Dedifferentiated amniotic fluid mesenchymal stem cell (primary cell): ENCODE data around the gene MKS1.

ENCODE experiments used
- DNase-seq: peaks from one replicate; pipeline ENCODE4 v3.0.0-alpha.2; 2016; ENCODE audit errors: extremely low spot score

MKS1 gene

DNA sequence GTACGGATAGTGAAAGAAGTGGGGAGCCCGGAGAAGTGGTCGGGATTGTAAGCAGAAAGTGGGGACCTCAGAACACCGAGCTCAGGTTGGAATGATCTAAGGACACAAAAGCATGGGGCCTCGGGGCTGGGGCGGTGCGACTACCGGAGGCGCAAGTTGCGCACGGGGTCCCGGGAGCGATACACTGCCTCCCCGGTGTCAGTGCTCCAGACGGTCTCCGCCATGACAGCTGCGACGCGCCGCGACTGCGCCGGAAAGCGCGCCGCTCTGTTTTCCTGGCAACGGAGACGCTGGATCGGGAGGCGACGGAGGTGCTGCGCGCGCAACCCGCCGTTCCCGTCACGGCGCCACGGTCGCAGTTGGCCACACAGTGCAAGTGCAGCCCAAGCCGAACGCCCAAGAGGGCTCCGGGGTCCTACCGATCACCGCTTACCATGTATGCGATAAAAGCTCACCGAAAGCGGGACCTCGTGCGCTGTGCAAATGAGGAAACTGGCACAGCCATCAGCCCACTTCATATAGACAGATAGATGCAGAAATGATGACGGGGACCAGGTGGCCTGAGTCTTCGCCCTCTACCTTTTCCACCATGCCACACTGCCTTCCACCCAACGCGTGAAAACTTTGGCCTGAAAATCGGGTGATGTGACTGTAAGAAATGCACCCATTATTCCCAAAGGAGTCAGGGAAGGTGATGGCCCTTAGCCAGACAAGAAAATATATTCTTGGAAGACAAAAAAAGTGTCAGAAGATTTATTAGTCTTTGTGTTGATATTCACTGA lies at the start of gene MKS1:
TSS of gene MKS1 (minus strand) at position 249 of the 782 bp plus-strand sequence. CDS start at position 224, 25 bp downstream.
- peak; percentile 83 for DNase-seq

- DNase-seq: no peak
Observed at GRCh38 chr17:58268326-58268725, 49.3 kb upstream of the MKS1 start.

GRCh38 chr17:58267347-58268324 lies 48.6 kb upstream of the MKS1 start:
- no peak for DNase-seq

DNA sequence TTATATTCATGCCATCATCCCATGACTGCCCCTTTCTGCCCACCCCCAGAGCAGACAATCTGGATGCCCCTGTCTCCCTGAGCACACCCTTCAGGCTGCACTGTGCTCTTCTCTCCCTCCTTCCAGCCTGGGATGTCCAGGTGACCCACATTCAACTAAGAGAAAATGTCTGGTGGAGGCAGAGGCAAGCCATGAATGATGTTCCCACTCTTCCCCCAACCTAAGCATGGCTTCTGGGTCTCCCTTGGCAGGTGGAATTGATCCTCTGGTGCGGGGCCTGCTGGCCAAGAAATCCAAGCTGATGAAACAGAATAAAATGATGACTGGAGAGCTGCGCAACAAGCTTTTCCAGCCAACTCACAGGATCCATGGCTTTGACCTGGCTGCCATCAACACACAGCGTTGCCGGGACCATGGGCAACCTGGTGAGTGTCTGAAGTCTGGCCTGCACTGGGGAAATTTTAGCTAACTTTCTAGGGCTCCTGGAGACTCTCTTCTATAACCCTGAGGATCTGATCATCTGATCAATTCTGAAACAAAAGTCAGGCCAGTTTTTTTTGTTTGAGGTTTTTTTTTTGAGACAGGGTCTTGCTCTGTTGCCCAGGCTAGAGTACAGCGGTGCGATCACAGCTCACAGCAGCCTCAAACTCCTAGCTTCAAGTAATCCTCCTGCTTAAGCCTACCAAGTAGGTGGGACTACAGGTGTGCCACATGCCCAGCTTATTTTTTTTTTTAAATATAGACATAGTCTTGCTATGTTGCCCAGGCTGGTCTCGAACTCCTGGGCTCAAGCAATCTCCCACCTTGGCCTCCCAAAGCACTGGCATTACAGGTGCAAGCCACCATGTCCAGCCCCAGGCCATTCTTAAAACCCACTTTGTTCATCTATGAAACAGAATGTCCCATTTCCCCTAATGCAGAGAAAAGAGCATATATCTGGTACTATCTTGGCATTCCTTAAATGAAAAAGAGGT lies 47.1 kb upstream of the MKS1 start:
- no peak for DNase-seq

- no peak for DNase-seq
Observed at GRCh38 chr17:58265271-58265670, 46.2 kb upstream of the MKS1 start.

DNA sequence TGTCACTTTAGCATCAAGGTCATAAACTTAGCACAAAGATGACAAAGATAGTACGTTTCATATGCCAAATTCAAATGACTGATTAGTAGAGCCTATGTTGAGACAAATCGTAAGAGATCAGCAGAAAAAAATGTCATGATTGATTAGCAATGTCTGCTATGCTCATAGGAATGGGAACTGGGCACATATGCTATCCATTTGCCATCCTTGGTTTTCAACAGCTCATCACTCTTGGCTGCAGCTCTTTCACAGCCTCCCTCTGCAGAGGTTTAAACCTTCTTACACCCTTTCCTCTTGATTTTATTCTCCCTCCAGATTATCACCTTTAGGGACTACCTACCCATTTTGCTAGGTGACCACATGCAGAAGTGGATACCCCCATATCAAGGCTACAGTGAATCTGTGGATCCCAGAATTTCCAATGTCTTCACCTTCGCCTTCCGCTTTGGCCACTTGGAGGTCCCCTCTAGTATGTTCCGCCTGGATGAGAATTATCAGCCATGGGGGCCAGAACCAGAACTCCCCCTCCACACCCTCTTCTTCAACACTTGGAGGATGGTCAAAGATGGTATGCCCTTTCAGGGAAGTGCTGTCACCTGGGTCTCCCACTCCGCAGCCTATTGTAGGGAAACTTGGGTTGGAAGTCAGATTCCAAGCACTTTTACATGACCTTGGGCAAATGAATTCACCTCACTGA lies 45.5 kb upstream of the MKS1 start:
- DNase-seq: no peak

DNA sequence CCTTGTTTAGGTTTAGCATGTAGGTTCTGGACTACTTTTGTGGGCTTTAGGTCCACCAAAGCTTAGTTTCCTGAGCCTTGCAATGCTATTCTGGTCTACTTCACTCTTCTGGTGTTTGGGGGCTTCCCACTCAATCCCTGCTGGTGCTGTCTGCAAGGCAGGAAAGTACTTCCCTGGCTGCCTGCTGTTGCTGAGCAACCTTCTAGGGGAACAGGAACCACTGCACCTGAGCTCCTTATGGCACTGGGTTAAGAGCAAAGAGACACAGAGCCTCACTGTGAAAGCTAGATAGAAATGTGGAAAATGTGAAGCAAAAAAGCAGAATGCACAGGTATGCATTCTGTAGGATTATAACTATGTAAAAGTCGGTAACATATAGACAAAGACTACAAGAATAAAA lies 44.7 kb upstream of the MKS1 start:
- no peak for DNase-seq

- DNase-seq: no peak
Observed at GRCh38 chr17:58262149-58262548, 43.1 kb upstream of the MKS1 start.

GRCh38 chr17:58254803-58255202 lies 35.7 kb upstream of the MKS1 start:
- no peak for DNase-seq

DNA sequence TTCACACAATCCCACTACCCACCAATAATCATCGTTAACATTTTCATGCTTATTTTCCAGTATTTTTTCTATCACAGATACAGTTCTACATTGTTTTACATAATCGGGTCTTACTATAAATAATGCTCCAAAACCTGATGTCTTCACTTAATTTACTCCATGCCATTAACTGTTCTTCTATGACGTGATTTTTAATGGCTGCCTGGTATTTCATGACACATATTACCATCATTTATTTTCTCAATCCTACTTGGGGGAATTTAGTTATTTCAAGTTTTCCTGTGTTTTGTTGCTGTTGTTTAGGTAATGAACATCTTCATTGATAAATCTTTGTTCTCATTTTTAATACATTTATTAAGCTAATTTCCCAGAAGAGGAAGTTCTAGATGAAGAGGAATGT lies 34.0 kb upstream of the MKS1 start:
- no peak for DNase-seq

DNA sequence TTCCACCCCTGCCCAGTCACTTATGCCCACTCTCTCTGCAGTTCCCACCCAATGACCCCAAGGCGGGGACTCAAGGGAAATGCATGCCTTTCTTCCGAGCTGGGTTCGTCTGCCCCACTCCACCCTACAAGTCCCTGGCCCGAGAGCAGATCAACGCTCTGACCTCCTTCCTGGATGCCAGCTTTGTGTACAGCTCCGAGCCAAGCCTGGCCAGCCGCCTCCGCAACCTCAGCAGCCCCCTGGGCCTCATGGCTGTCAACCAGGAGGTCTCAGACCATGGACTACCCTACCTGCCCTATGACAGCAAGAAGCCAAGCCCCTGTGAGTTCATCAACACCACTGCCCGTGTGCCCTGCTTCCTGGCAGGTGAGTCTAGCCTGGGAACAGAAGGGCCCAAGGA lies 33.1 kb upstream of the MKS1 start:
- DNase-seq: no peak

DNA sequence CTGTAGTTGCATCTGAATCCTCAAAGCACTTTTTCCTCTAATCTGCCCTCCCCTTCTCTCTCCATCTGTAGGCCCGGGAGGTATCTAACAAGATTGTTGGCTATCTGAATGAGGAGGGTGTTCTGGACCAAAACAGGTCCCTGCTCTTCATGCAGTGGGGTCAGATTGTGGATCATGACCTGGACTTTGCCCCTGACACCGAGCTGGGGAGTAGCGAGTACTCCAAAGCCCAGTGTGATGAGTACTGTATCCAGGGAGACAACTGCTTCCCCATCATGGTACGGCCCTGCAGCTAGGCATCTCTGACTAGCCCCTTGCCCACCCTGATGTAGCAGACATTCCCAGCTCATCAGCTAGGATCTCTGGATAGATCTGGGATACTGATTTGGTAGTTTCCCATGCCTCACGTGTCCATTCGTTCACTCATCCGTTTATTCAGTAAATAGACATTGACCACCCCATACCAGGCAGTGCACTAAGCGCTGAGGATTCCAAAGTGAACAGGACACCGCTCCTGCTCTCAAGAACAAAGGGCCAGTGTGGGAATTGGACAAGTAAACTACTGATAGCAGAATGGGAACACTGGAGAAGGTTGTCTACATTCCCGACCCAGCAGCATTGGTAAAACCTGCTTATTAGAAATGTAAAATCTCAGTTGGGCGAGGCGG lies 31.4 kb upstream of the MKS1 start:
- DNase-seq: no peak

- DNase-seq: no peak
Observed at GRCh38 chr17:58249270-58250133, 30.4 kb upstream of the MKS1 start.

DNA sequence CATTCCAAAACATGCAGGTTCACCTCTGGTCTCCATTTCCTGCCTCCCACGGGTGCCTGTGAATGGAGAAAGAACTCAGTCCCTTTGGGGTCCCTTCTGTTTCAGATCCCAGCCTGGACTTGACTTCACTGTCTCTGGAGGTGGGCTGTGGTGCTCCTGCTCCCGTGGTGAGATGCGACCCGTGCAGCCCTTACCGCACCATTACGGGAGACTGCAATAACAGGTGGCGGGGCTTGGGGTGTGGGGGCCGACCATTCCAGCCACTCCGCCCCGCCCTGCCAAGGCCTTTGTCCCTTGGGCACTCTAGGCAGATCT lies 29.9 kb upstream of the MKS1 start:
- DNase-seq: no peak

GRCh38 chr17:58247511-58248363 lies 28.7 kb upstream of the MKS1 start:
- DNase-seq: no peak

- no peak for DNase-seq
Observed at GRCh38 chr17:58246781-58247180, 27.7 kb upstream of the MKS1 start.

DNA sequence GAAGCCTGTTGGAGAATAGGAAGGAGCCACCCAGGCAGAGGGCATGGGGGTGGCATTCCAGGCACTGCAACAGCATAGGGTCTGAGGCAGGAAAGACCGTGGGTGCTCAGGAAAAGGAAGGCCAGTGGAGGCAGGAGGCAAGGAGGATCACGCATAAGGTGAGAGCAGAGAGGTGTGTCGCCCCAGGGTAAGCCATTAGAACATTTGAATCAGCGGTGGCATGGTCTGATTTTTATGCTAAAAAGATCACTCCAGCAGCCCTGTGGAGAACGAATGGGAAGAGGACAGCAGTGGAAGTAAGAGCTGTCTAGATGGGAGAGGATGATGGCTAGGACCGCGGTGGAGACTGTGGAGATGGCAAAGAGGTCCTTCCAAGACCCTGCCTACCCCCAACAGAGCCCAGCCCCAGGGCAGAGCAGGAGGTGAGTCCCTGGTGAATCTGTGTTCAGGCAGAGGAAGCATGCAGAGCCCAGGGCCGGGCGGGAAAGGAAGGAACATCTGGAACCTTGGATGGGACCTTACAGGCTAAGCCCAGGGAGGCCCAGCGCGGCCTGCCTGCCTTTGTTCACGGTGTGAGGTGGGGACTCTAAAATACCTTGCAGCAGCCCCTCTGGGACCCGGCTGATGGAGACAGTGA lies 27.2 kb upstream of the MKS1 start:
- DNase-seq: no peak

DNA sequence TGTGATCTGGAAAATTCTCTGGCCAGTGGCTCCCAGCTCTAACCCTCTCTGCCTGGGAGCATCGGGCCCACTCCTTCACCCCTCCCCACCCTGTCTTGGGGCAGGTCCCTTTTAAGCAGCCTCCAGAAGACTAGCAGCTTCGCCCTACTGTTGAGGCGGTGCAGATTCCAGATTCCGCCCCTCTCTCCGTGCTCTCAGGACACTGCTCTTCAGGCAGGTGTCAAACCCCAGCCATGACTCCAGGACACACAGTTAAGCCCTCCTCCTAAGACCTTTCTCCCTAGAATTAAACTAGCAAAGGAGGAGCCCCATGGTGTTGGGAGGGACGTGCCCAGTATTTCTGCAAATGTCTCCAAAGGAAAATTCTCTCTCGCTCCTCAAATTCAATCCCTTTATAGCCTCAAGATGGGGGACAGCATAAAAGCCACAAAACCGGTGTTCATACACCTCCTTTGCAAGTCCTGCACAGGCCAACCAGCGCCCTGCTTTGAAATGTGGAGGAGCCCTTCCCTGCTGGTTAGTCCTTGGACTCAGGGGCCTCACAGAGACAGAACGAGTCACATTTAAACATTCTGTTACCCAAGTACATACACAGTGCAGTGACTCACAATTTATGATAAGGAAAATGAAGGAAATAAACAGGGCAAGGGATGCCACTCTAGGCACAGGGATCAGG lies 26.5 kb upstream of the MKS1 start:
- no peak for DNase-seq
